Central memory CD8-positive, alpha-beta T cell (primary cell): ENCODE measurements around the gene DAPK1.

Source experiments
- ATAC-seq: fragments of 150-1000 bp; cut with Tn5 transposase; replicated peaks from 2 replicates; pipeline ENCODE4 v1.10.0; 2022; ENCODE audit warnings: mild to moderate bottlenecking, moderate FRiP score, moderate number of reproducible peaks; ENCODE audit not compliant: poor library complexity, severe bottlenecking; ENCODE audit errors: extremely low read depth
- DNase-seq, 2 donors: peaks; one replicate each; pipeline ENCODE4 v3.0.0; 2021; ENCODE audit warnings: low spot score in 2 of 2
- H3K27ac Mint-ChIP-seq: one replicate; pipeline ENCODE4 v1.8.0; 2022; ENCODE audit warnings: low read depth, mild to moderate bottlenecking, moderate library complexity, mixed read lengths
- H3K27me3 Mint-ChIP-seq: one replicate; pipeline ENCODE4 v1.8.0; 2022; ENCODE audit warnings: mixed read lengths
- H3K36me3 Mint-ChIP-seq: one replicate; pipeline ENCODE4 v1.8.0; 2022; ENCODE audit warnings: mild to moderate bottlenecking, moderate library complexity, mixed read lengths; ENCODE audit not compliant: insufficient read depth
- H3K4me1 Mint-ChIP-seq: one replicate; pipeline ENCODE4 v1.8.0; 2022; ENCODE audit warnings: mixed read lengths
- H3K4me3 Mint-ChIP-seq: one replicate; pipeline ENCODE4 v1.8.0; 2022; ENCODE audit warnings: mild to moderate bottlenecking, moderate library complexity, mixed read lengths
- H3K9me3 Mint-ChIP-seq: one replicate; pipeline ENCODE4 v1.8.0; 2022; ENCODE audit warnings: mixed read lengths

Gene DAPK1

GRCh38 chr9:87659534-87660419 is 162.1 kb downstream of the DAPK1 start:
- Mint-ChIP-seq H3K27ac (no peak overlapping the region), H3K4me3 (no peak overlapping the region), H3K27me3 (peaks cover 26% of the 10 kb centered on the region), H3K4me1 (no peaks in the 10 kb centered on the region), H3K36me3 (no peaks in the 10 kb centered on the region), H3K9me3 (no peaks in the 10 kb centered on the region)
- ATAC-seq, result no peak
- DNase-seq, result no peak

- no peak overlapping the region for H3K27ac Mint-ChIP-seq
- H3K36me3 Mint-ChIP-seq, result no peaks in the 10 kb centered on the region
- H3K9me3 Mint-ChIP-seq, result no peaks in the 10 kb centered on the region
- ATAC-seq (no peak), DNase-seq (no peak)
- no peak overlapping the region for H3K4me3 Mint-ChIP-seq
- H3K27me3 Mint-ChIP-seq, result peaks cover 19% of the 10 kb centered on the region
- H3K4me1 Mint-ChIP-seq, result no peaks in the 10 kb centered on the region
These were observed 163.6 kb downstream of the DAPK1 start for GRCh38 chr9:87661241-87661640.

GRCh38 chr9:87662808-87663528 is 165.3 kb downstream of the DAPK1 start:
- DNase-seq (no peak), ATAC-seq (no peak)
- peak overlapping the region; percentile 19 for H3K27ac Mint-ChIP-seq
- no peaks in the 10 kb centered on the region for H3K36me3 Mint-ChIP-seq
- H3K9me3 Mint-ChIP-seq, result no peaks in the 10 kb centered on the region
- no peaks in the 10 kb centered on the region for H3K4me1 Mint-ChIP-seq
- peaks cover 19% of the 10 kb centered on the region for H3K27me3 Mint-ChIP-seq
- no peak overlapping the region for H3K4me3 Mint-ChIP-seq

GRCh38 chr9:87663556-87663955 is 165.9 kb downstream of the DAPK1 start:
- H3K4me1 Mint-ChIP-seq, result no peaks in the 10 kb centered on the region
- H3K4me3 Mint-ChIP-seq, result no peak overlapping the region
- H3K9me3 Mint-ChIP-seq, result no peaks in the 10 kb centered on the region
- H3K27me3 Mint-ChIP-seq, result peaks cover 19% of the 10 kb centered on the region
- H3K36me3 Mint-ChIP-seq, result no peaks in the 10 kb centered on the region
- H3K27ac Mint-ChIP-seq, result no peak overlapping the region
- DNase-seq (no peak), ATAC-seq (no peak)

GRCh38 chr9:87664153-87665060 is 166.7 kb downstream of the DAPK1 start:
- no peak for ATAC-seq
- no peak overlapping the region for H3K4me3 Mint-ChIP-seq
- no peaks in the 10 kb centered on the region for H3K9me3 Mint-ChIP-seq
- no peak for DNase-seq
- peaks cover 19% of the 10 kb centered on the region for H3K27me3 Mint-ChIP-seq
- no peaks in the 10 kb centered on the region for H3K36me3 Mint-ChIP-seq
- H3K4me1 Mint-ChIP-seq, result no peaks in the 10 kb centered on the region
- no peak overlapping the region for H3K27ac Mint-ChIP-seq

GRCh38 chr9:87665505-87665904 is 167.8 kb downstream of the DAPK1 start:
- H3K36me3 Mint-ChIP-seq, result peaks cover 1% of the 10 kb centered on the region

GRCh38 chr9:87667164-87667738 is 169.6 kb downstream of the DAPK1 start:
- no peaks in the 10 kb centered on the region for H3K4me1 Mint-ChIP-seq
- peaks cover 1% of the 10 kb centered on the region for H3K36me3 Mint-ChIP-seq
- no peak for ATAC-seq
- H3K4me3 Mint-ChIP-seq, result no peak overlapping the region
- no peaks in the 10 kb centered on the region for H3K9me3 Mint-ChIP-seq
- DNase-seq, result no peak
- peaks cover 27% of the 10 kb centered on the region for H3K27me3 Mint-ChIP-seq
- H3K27ac Mint-ChIP-seq, result no peak overlapping the region

More at GRCh38 chr9:87665505-87665904, 167.8 kb downstream of the DAPK1 start:
- Mint-ChIP-seq H3K4me1 (no peaks in the 10 kb centered on the region), H3K4me3 (no peak overlapping the region), H3K27ac (no peak overlapping the region), H3K9me3 (no peaks in the 10 kb centered on the region), H3K27me3 (peaks cover 19% of the 10 kb centered on the region)
- no peak for DNase-seq
- ATAC-seq, result no peak

- Mint-ChIP-seq H3K27me3 (peaks cover 33% of the 10 kb centered on the region), H3K36me3 (peaks cover 1% of the 10 kb centered on the region), H3K9me3 (no peaks in the 10 kb centered on the region), H3K4me1 (no peaks in the 10 kb centered on the region), H3K4me3 (no peak overlapping the region), H3K27ac (no peak overlapping the region)
- ATAC-seq (no peak), DNase-seq (no peak)
These were observed 170.6 kb downstream of the DAPK1 start for GRCh38 chr9:87668222-87668621.

GRCh38 chr9:87668722-87669121 is 171.1 kb downstream of the DAPK1 start:
- peaks cover 1% of the 10 kb centered on the region for H3K36me3 Mint-ChIP-seq
- DNase-seq (no peak), ATAC-seq (no peak)
- no peaks in the 10 kb centered on the region for H3K4me1 Mint-ChIP-seq
- H3K27me3 Mint-ChIP-seq, result peaks cover 33% of the 10 kb centered on the region
- no peak overlapping the region for H3K27ac Mint-ChIP-seq
- H3K4me3 Mint-ChIP-seq, result no peak overlapping the region
- H3K9me3 Mint-ChIP-seq, result no peaks in the 10 kb centered on the region

- no peaks in the 10 kb centered on the region for H3K4me1 Mint-ChIP-seq
- DNase-seq (no peak), ATAC-seq (no peak)
- H3K27me3 Mint-ChIP-seq, result peaks cover 22% of the 10 kb centered on the region
- no peak overlapping the region for H3K27ac Mint-ChIP-seq
- H3K4me3 Mint-ChIP-seq, result no peak overlapping the region
- H3K9me3 Mint-ChIP-seq, result no peaks in the 10 kb centered on the region
- H3K36me3 Mint-ChIP-seq, result peaks cover 1% of the 10 kb centered on the region
These were observed 173.1 kb downstream of the DAPK1 start for GRCh38 chr9:87670572-87671264.

- Mint-ChIP-seq H3K27me3 (peaks cover 22% of the 10 kb centered on the region), H3K4me3 (no peak overlapping the region), H3K27ac (no peak overlapping the region), H3K36me3 (peaks cover 1% of the 10 kb centered on the region), H3K9me3 (no peaks in the 10 kb centered on the region), H3K4me1 (no peaks in the 10 kb centered on the region)
- DNase-seq (no peak), ATAC-seq (no peak)
These were observed 173.8 kb downstream of the DAPK1 start for GRCh38 chr9:87671478-87671877.
